Measurements from ENCODE around the gene EXOC6B.
A peak's percentile ranks its signal among the peaks of the same experiment; 100 is the strongest.

Gene EXOC6B

DNA sequence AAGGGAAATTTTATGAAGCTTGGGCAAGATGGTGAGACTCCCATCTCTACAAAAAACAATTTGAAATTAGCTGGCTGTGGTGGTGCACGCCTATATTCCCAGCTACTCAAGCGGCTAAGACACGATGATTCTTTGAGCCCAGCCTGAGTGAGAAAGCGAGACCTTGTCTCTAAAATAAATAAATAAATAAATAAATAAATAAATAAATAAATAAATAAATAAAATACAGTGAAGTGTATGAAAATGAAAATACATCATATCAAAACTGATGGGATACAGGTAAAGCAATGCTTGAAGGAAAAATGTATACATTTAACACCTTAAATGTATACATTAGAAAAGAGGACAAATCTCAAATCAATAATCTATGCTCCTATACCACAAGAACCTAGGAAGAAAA lies 15.7 kb downstream of the EXOC6B start:
- no peaks in the 10 kb centered on the region for H3K4me1 ChIP-seq (ENCODE audit: control insufficient read depth, insufficient read depth, low read length, poor library complexity, severe bottlenecking)
- no CpG with 5 or more reads among the region's 4 CpGs for WGBS, 2 experiments (ENCODE audit: insufficient coverage in 2 of 2)
- H3K36me3 ChIP-seq (ENCODE audit: control insufficient read depth, insufficient read depth, low read length): peaks cover 5% of the 10 kb centered on the region
- peaks cover 3% of the 10 kb centered on the region for H3K9me3 ChIP-seq (ENCODE audit: control insufficient read depth, low read length)
- H3K27ac ChIP-seq (ENCODE audit: low read depth, low read length, severe bottlenecking): no peak overlapping the region
- H3K4me3 ChIP-seq (ENCODE audit: extremely low read depth, insufficient read depth, low read length, poor library complexity, severe bottlenecking): no peak overlapping the region

DNA sequence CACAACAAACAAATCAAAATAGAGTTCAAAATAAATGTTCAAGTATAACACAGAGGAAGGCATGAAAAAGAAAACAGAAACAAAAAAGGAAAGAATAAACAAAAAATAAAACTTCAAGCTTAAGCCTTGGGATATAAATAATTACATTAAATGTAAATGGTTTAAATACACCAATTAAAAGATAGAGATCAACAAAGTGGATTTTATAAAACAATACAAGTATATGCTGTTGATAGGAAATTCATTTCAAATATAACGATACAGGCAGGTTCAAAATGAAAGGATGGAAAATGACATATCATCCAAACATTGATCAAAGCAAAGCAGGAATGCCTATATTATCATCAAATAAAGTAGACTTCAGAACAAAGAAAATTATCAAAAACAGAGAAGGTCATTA lies 16.7 kb downstream of the EXOC6B start:
- WGBS, 2 experiments (ENCODE audit: insufficient coverage in 2 of 2): no CpG with 5 or more reads among the region's 1 CpG
- H3K4me1 ChIP-seq (ENCODE audit: control insufficient read depth, insufficient read depth, low read length, poor library complexity, severe bottlenecking): no peaks in the 10 kb centered on the region
- H3K9me3 ChIP-seq (ENCODE audit: control insufficient read depth, low read length): peaks cover 3% of the 10 kb centered on the region
- H3K4me3 ChIP-seq (ENCODE audit: extremely low read depth, insufficient read depth, low read length, poor library complexity, severe bottlenecking): no peak overlapping the region
- peaks cover 5% of the 10 kb centered on the region for H3K36me3 ChIP-seq (ENCODE audit: control insufficient read depth, insufficient read depth, low read length)
- H3K27ac ChIP-seq (ENCODE audit: low read depth, low read length, severe bottlenecking): no peak overlapping the region

DNA sequence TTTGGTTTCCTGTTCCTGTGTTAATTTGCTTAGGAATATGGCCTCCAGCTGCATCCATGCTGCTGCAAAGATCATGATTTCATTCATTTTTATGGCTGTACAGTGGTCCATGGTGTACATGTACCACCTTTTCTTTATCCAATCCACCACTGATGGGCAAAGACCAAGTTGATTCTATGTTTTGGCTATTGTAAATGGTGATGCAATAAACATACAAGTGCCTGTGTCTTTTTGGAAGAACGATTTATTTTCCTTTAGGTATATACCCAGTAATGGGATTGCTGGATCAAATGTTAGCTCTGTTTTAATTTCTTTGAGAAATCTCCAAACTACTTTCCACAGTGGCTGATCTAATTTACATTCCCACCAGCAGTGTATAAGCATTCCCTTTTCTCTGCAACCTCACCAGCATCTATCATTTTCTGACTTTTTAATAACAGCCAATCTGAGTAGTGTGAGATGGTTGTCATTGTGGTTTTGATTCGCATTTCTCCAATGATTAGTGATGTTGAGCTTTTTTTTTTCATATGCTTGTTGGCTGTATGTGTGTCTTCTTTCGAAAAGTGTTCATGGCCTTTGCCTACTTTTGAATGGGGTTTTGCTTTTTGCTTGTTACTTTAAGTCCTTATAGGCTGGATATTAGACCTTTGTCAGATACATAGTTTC lies 19.4 kb downstream of the EXOC6B start:
- no peak overlapping the region for H3K4me3 ChIP-seq (ENCODE audit: extremely low read depth, insufficient read depth, low read length, poor library complexity, severe bottlenecking)
- no peak overlapping the region for H3K27ac ChIP-seq (ENCODE audit: low read depth, low read length, severe bottlenecking)
- peaks cover 5% of the 10 kb centered on the region for H3K36me3 ChIP-seq (ENCODE audit: control insufficient read depth, insufficient read depth, low read length)
- whole genome bisulfite sequencing, 2 experiments (ENCODE audit: insufficient coverage in 2 of 2): 100% methylated on average over 1 of the region's 3 CpGs; no CpG with 5 or more reads in 1 of the 2 experiments
- H3K4me1 ChIP-seq (ENCODE audit: control insufficient read depth, insufficient read depth, low read length, poor library complexity, severe bottlenecking): no peaks in the 10 kb centered on the region
- peaks cover 3% of the 10 kb centered on the region for H3K9me3 ChIP-seq (ENCODE audit: control insufficient read depth, low read length)

DNA sequence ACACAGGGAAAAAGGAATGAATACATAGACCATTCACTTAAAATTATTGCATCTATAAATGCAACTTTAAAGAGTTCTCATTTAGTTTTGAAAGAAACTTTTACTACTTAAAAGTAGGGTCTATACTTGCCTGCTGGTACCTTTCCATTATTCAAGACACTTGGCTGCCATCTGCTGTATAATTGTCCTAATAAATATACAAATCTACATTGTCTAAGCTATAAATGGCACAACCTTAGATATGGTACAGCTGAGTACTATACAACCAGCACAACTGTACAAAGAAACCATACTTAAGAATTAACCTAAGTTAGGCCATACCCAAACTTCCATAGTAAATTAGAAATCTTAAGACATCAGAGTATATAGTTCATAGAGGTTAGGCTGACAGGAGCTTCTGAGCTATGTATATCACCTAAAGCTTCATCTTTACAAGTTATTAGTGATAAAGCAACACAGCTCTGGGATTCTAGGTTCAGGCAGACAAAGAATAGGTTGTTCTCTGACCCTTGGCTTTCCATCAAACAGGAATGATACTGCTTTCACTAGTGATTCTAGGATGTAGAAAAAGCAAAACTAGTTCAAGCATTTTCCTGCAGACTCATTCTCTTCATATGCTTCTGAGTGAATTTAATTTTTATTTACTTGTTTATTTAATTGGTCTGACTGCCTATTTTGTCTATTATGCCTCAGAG lies 22.1 kb downstream of the EXOC6B start:
- Histone ChIP-seq H3K36me3 (ENCODE audit: control insufficient read depth, insufficient read depth, low read length) (no peaks in the 10 kb centered on the region), H3K4me1 (ENCODE audit: control insufficient read depth, insufficient read depth, low read length, poor library complexity, severe bottlenecking) (no peaks in the 10 kb centered on the region), H3K4me3 (ENCODE audit: extremely low read depth, insufficient read depth, low read length, poor library complexity, severe bottlenecking) (no peak overlapping the region), H3K27ac (ENCODE audit: low read depth, low read length, severe bottlenecking) (no peak overlapping the region), H3K9me3 (ENCODE audit: control insufficient read depth, low read length) (no peaks in the 10 kb centered on the region)

DNA sequence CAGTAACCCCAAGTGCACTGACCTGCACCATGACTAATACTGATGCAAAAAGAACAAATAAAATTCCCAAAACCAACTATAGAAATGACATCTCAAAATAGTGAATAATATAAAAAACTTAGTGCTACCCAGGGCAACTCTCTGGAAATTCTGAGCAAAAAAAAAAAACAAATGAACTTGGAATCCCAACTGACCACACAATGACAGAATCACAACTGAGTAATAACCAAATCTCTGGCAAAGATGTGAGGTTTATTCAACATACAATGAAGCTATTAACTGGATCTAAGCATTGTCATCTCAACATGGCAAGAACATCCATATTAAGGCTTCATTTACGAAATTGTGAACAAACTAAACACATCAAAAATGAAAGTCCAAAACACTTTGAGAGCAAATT lies 22.7 kb downstream of the EXOC6B start:
- Histone ChIP-seq H3K4me1 (ENCODE audit: control insufficient read depth, insufficient read depth, low read length, poor library complexity, severe bottlenecking) (no peaks in the 10 kb centered on the region), H3K9me3 (ENCODE audit: control insufficient read depth, low read length) (no peaks in the 10 kb centered on the region), H3K36me3 (ENCODE audit: control insufficient read depth, insufficient read depth, low read length) (no peaks in the 10 kb centered on the region), H3K4me3 (ENCODE audit: extremely low read depth, insufficient read depth, low read length, poor library complexity, severe bottlenecking) (no peak overlapping the region), H3K27ac (ENCODE audit: low read depth, low read length, severe bottlenecking) (no peak overlapping the region)
- no CpG with 5 or more reads among the region's 1 CpG for whole genome bisulfite sequencing, 2 experiments (ENCODE audit: insufficient coverage in 2 of 2)

DNA sequence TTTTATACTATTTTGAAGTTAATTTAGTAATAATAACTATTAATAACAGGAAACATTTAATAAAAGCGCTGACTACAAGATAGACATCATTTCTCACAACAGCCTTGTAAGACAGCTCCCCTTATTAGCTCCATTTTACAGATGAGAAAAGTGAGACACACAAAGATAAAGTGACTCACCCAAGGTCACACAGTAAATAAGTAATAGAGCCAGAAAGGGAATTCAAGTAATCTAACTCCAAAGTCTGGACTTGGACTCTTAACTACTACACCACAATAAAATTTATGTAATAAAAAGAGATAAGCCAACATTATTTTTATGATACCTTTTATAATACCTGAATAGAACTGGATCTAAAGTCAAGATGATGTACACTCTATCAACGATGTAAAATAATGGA lies 25.3 kb downstream of the EXOC6B start:
- no peaks in the 10 kb centered on the region for H3K9me3 ChIP-seq (ENCODE audit: control insufficient read depth, low read length)
- no peak overlapping the region for H3K4me3 ChIP-seq (ENCODE audit: extremely low read depth, insufficient read depth, low read length, poor library complexity, severe bottlenecking)
- no peak overlapping the region for H3K27ac ChIP-seq (ENCODE audit: low read depth, low read length, severe bottlenecking)
- no peaks in the 10 kb centered on the region for H3K4me1 ChIP-seq (ENCODE audit: control insufficient read depth, insufficient read depth, low read length, poor library complexity, severe bottlenecking)
- no peaks in the 10 kb centered on the region for H3K36me3 ChIP-seq (ENCODE audit: control insufficient read depth, insufficient read depth, low read length)
- 100% methylated on average over 1 of the region's 2 CpGs for WGBS, 2 experiments (ENCODE audit: insufficient coverage in 2 of 2)

DNA sequence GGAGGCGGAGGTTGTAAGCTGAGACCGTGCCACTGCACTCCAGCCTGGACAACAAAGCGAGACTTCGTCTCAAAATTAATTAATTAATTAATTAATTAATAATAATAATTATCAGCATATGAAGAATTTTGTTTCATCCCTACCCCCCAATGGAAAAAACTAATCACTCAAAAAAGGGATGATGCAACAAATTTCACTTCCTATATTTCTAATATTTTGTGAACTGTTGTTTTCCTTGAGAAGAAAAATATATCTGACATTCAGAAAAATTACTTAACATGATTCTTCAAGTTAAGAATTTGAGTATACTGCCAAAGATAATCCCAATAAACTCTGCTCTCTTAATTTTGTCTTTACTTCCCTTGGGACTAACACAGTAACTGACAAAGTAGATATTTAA lies 28.1 kb downstream of the EXOC6B start:
- no peaks in the 10 kb centered on the region for H3K9me3 ChIP-seq (ENCODE audit: control insufficient read depth, low read length)
- WGBS, 2 experiments (ENCODE audit: insufficient coverage in 2 of 2): no CpG with 5 or more reads among the region's 4 CpGs

DNA sequence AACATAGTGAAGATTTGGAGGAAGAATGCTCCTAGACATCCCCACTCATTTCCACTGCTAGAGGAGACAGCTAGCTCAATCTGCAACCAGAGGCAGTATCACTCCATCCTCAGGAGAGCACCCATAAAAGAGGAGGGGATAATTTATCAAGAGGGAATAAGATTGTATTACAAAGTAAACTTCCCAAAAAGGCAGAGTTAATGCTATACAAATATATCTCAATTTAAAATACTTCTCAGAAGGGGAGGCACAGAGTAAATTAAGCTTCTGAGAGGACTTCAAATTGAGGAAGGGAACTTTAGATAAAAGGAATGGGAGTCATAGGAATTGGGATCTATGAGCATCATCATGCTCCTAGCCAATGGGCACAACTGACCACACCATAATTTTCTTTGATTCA lies 29.1 kb downstream of the EXOC6B start:
- Histone ChIP-seq H3K9me3 (ENCODE audit: control insufficient read depth, low read length) (no peaks in the 10 kb centered on the region), H3K4me1 (ENCODE audit: control insufficient read depth, insufficient read depth, low read length, poor library complexity, severe bottlenecking) (peaks cover 9% of the 10 kb centered on the region)

More for the DNA sequence above, 28.1 kb downstream of the EXOC6B start:
- no peaks in the 10 kb centered on the region for H3K36me3 ChIP-seq (ENCODE audit: control insufficient read depth, insufficient read depth, low read length)
- H3K4me1 ChIP-seq (ENCODE audit: control insufficient read depth, insufficient read depth, low read length, poor library complexity, severe bottlenecking): peaks cover 9% of the 10 kb centered on the region
- no peak overlapping the region for H3K4me3 ChIP-seq (ENCODE audit: extremely low read depth, insufficient read depth, low read length, poor library complexity, severe bottlenecking)
- no peak overlapping the region for H3K27ac ChIP-seq (ENCODE audit: low read depth, low read length, severe bottlenecking)

DNA sequence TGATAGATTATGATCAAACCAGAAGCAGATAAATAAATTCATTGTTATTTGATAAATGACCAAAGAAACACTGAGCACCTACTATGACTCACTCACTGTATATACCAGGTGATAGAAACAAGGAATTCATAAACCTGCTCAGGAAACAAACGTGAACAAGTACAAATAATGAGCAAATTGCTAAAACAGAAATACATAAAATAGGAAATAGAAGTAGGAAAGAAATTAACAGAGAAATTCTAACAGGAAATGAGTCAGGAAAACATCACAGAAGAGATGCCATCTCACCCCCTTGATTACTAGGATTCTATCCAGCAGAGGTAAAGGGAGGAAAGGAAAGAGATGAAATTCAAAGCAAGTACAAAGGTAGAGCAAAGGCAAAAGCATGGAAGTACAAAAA lies 31.3 kb downstream of the EXOC6B start:
- WGBS, 2 experiments (ENCODE audit: insufficient coverage in 2 of 2): no CpG with 5 or more reads among the region's 1 CpG
- H3K4me1 ChIP-seq (ENCODE audit: control insufficient read depth, insufficient read depth, low read length, poor library complexity, severe bottlenecking): peaks cover 9% of the 10 kb centered on the region
- H3K4me3 ChIP-seq (ENCODE audit: extremely low read depth, insufficient read depth, low read length, poor library complexity, severe bottlenecking): no peak overlapping the region
- H3K36me3 ChIP-seq (ENCODE audit: control insufficient read depth, insufficient read depth, low read length): no peaks in the 10 kb centered on the region
- no peaks in the 10 kb centered on the region for H3K9me3 ChIP-seq (ENCODE audit: control insufficient read depth, low read length)
- H3K27ac ChIP-seq (ENCODE audit: low read depth, low read length, severe bottlenecking): no peak overlapping the region

More for the DNA sequence above, 29.1 kb downstream of the EXOC6B start:
- Histone ChIP-seq H3K36me3 (ENCODE audit: control insufficient read depth, insufficient read depth, low read length) (no peaks in the 10 kb centered on the region), H3K27ac (ENCODE audit: low read depth, low read length, severe bottlenecking) (no peak overlapping the region), H3K4me3 (ENCODE audit: extremely low read depth, insufficient read depth, low read length, poor library complexity, severe bottlenecking) (no peak overlapping the region)

DNA sequence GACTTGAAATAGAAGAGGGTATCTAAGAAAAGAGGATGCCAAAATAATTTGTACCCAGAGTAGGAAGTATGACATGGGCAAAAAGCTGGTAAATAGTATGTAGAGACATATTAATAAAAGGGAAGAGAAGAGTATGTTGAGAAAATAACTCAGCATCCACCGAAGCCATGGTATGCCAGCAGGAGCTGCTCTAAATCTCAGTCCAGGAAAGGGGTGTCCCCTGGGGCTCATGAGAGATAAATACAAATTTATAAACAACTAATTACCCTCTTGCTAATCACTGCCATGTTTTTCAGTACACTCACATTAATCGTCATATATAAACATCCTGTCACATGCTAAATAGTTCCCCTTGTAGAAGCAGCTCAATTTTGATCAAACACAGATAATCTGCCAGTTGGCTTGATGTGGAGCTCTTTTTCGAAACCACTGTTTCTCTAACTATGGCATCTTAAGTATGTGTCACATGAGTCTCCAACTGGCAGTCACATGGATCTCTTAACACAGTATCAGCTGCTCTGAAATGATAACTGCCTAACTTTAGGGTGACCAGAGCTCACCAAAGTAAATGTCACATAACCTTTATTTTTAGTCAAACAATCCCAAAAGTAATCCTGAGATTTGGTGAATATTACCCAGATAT lies 31.9 kb downstream of the EXOC6B start:
- Histone ChIP-seq H3K4me3 (ENCODE audit: extremely low read depth, insufficient read depth, low read length, poor library complexity, severe bottlenecking) (no peak overlapping the region), H3K9me3 (ENCODE audit: control insufficient read depth, low read length) (no peaks in the 10 kb centered on the region), H3K36me3 (ENCODE audit: control insufficient read depth, insufficient read depth, low read length) (no peaks in the 10 kb centered on the region), H3K4me1 (ENCODE audit: control insufficient read depth, insufficient read depth, low read length, poor library complexity, severe bottlenecking) (peaks cover 12% of the 10 kb centered on the region), H3K27ac (ENCODE audit: low read depth, low read length, severe bottlenecking) (peak overlapping the region; percentile 23)
- 73 to 79% methylated on average over 2 to 3 of the region's 3 CpGs for WGBS, 2 experiments (ENCODE audit: insufficient coverage in 2 of 2)

DNA sequence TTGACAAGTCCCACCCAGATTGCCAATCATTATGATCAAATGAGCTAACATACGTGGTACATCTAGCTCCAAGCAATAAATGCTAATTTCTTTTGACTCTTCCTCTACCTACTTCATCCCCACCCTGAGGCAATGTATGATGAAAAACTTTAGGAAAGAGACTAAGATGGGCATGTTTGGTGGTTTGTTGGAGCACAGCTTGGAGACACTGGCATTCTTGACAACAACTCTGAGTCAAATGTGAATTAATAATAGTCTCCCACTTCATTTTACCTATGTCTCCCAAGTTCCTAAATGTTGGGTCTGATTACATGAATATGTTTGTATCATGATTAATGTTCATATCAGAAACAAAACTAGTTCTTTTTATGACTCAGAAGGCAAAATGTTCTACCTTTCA lies 36.6 kb downstream of the EXOC6B start:
- H3K9me3 ChIP-seq (ENCODE audit: control insufficient read depth, low read length): peaks cover 6% of the 10 kb centered on the region
- no peak overlapping the region for H3K4me3 ChIP-seq (ENCODE audit: extremely low read depth, insufficient read depth, low read length, poor library complexity, severe bottlenecking)
- peaks cover 8% of the 10 kb centered on the region for H3K4me1 ChIP-seq (ENCODE audit: control insufficient read depth, insufficient read depth, low read length, poor library complexity, severe bottlenecking)
- peaks cover 16% of the 10 kb centered on the region for H3K36me3 ChIP-seq (ENCODE audit: control insufficient read depth, insufficient read depth, low read length)
- WGBS, 2 experiments (ENCODE audit: insufficient coverage in 2 of 2): 100% methylated on average over 1 of the region's 1 CpG
- no peak overlapping the region for H3K27ac ChIP-seq (ENCODE audit: low read depth, low read length, severe bottlenecking)

All from mesodermal cell (in vitro differentiated cells).